Stimulated activated naive CD4-positive, alpha-beta T cell (primary cell): Measurements from ENCODE around the gene TSSK6.
A peak's percentile ranks its signal among the peaks of the same experiment; 100 is the strongest.

Experiments
- DNase-seq, 6 experiments: peaks; one replicate each; lab custom pipeline; 2025; lab: John Stamatoyannopoulos, UW

The TSSK6 gene

GRCh38 chr19:19544954-19545591 is 29.7 kb upstream of the TSSK6 start:
- DNase-seq, result no peak

DNA sequence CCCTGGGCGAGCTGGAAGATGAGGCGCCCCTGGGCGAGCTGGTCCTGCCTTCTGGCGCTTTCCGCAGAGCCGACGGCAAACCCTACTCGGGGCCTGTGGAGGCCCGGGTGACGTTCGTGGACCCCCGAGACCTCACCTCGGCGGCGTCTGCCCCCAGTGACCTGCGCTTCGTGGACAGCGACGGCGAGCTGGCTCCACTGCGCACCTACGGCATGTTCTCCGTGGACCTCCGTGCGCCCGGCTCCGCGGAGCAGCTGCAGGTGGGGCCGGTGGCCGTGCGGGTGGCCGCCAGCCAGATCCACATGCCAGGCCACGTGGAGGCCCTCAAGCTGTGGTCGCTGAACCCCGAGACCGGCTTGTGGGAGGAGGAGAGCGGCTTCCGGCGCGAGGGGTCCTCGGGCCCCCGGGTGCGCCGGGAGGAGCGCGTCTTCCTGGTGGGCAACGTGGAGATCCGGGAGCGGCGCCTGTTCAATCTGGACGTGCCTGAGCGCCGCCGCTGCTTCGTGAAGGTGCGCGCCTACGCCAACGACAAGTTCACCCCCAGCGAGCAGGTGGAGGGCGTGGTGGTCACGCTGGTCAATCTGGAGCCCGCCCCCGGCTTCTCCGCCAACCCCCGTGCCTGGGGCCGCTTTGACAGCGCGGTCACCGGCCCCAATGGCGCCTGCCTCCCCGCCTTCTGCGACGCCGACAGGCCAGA is 29.1 kb upstream of the TSSK6 start:
- DNase-seq, result no peak

DNA sequence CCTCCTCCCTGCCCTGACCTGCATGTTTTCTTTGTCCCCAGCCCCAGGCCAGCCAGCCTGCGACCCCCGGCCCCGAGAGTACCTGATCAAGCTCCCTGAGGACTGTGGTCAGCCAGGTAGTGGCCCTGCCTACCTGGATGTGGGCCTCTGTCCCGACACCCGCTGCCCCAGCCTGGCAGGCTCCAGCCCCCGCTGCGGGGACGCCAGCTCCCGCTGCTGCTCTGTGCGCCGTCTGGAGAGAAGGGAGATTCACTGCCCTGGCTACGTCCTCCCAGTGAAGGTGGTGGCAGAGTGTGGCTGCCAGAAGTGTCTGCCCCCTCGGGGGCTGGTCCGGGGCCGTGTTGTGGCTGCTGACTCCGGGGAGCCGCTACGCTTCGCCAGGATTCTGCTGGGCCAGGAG is 28.3 kb upstream of the TSSK6 start:
- DNase-seq, result no peak

- no peak for DNase-seq
These were observed 27.8 kb upstream of the TSSK6 start for GRCh38 chr19:19543101-19543500.

- no peak for DNase-seq
These were observed 27.2 kb upstream of the TSSK6 start for GRCh38 chr19:19542507-19542906.

- no peak for DNase-seq
These were observed 26.3 kb upstream of the TSSK6 start for GRCh38 chr19:19541616-19542015.

DNA sequence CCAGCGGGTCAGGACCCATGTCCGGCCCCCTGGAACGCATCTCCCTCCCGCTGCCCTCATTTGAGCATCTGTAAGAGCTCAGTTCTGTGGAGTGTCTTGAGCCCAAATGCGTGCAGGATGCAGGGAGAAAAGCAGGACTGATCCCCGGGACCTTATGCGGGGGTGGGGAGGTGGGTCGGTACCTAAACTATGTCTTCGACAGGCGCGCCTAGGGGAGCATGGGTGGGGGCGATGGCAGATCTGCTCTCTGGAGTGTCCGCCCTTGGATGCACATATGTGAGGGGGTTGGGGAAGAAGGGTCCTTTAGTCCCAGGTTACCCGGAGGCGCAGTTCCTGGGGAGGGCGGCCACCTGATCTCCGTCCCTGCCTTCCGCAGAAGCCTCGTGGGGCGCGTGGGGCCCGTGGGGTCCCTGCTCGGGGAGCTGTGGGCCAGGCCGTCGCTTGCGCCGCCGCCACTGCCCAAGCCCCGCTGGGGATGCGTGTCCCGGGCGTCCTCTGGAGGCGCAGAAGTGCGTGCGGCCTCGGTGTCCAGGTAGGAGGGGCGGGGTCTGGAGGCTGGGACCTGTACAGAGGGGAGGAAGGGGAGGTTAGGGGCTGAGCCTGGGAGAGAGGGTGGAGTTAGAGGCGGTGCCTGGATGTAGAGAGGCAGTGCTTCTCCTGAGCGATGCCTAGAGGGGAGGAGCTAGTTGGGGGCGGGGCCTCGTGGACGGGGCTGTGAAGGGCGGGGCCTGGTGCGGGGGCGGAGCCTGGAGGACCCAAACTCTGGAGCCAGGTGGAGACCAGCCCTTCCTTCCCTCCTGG is 25.6 kb upstream of the TSSK6 start:
- peak; percentile 50 to 79 (median 70) for DNase-seq

DNA sequence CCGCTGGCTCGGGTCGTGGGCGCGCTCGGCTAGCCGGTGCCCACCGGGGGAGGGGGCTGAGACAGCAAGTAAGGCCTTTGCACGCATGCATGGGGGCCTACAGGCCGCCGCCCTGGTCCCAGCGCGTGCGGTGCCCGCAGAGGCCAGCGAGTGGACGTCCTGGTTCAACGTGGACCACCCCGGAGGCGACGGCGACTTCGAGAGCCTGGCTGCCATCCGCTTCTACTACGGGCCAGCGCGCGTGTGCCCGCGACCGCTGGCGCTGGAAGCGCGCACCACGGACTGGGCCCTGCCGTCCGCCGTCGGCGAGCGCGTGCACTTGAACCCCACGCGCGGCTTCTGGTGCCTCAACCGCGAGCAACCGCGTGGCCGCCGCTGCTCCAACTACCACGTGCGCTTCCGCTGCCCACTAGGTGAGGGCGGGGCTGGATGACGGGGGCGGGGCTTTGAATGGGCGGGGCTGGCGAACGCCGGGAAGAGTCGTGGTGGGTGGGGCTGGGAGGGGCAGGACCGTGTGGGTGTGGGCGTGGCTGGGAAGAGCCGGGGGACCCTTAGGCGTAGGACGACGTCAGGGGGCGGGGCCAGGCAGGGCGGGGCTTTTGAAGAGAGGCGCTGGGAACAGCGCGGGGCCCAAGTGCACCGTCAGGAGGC is 24.8 kb upstream of the TSSK6 start:
- DNase-seq, result peak in 5 of 6 experiments; percentile 25 to 69 (median 49)

DNA sequence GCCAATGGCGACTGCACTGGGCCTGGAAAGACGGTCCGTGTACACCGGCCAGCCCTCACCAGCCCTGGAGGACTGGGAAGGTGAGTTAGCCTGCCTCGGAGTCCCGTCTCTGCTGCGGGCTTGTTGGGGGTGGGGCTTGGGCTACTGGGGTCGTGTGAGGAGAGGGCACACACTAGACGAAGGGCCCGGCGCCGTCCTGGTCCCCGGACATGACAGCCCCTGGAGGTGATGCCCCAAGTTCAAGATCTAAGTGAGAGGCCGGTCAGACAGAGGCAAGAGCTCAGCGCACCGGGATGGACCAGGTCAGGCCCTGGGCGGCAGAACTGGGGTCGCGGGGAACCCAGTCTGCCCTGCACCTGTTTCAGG is 24.3 kb upstream of the TSSK6 start:
- DNase-seq, result peak in 1 of 6 experiments; percentile 42

DNA sequence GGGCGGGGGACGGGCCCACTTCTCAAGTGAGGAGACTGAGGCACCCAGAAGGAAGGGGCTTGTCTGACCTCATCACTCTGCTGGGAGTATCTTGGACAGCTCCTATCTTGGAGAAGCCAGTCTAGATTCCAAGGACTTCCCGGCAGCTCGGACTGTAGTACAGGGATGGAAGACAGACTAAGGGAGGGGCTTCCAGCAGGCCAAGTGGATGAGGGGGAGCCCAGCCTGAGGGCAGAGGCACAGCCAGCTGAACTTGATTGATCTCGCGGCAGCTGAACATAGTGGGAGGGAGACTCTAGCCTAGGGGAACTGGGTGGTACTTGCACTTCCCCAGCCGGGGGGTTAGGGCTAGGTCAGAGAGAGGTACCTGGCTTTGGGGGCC is 23.4 kb upstream of the TSSK6 start:
- peak in 1 of 6 experiments; percentile 42 for DNase-seq

DNA sequence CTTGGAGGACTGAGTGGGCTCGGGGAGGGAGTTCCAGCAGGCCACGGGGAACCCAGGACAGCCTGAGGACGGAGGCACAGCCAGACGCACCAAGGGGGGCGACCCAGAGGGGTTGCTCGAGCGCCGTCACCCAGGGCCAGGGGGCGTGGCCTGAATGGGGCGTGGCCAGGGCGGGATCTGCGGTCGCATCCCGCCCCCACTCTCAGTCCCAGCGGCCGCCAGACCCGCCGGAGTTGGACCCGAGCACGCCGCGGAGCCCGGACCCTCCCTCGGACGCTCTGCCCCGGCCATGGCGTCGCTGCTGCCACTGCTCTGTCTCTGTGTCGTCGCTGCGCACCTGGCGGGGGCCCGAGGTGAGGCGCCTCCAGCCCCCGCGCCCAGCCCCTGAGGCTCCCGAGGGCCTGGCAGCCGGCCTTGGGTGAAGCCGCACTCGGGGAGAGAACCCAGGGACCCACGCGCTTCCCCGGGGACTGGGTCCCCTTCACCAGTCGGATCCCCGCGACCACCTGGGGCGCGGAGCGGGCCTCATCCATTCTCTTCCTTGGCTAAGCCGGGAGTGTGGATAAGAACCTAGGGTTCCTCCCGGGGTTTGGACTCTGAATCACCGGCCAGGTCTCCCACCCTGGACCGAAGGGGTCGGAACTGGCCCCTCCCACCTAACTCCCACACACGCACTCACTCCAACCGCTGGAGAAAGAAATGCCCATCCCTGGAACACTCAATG is 22.9 kb upstream of the TSSK6 start, which contains the start of gene CILP2:
CILP2 (plus strand) TSS at position 205 of the 724 bp plus-strand sequence; CDS start at position 290, 85 bp downstream.
- peak in 5 of 6 experiments; percentile 23 to 58 (median 28) for DNase-seq

- DNase-seq, result peak in 2 of 6 experiments; percentile 11 to 14
These were observed 22.0 kb upstream of the TSSK6 start for GRCh38 chr19:19537075-19538048.

DNA sequence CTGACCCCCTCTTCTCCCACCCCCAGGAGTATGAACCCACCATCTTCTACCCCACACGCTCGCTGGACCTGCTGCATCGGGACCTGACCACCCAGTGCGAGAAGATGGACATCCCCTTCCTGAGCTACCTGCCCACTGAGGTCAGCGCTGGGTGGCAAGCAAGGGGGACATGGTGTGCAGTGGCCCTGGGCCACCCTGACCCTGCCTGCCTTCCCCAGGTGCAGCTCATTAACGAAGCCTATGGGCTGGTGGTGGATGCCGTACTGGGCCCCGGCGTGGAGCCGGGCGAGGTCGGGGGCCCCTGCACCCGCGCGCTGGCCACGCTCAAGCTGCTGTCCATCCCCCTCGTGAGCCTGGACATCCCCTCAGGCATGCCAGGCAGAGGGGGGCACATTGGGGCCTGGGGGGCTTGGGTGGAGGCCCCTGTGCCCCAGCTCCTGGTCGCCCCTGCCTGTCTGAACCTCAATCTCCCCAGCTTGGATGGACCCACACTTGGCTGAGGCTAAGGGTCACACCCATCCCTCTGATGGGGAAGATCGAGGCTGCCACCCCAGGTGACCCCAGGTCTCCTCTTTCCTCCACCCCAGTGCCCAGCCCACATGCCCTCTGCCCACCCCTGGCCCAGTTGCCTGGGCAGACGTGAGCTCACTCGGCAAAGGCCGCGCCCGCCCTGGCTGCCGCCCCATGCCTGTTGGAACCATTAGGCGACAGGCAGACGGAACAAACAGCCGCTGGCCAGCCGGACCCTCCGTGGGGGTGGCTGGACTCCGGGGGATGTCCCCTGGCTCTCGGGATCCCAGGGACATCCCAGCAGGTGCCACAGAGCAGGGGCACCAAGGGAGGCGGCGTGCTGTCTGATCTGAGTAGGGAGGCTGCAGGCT is 20.2 kb upstream of the TSSK6 start:
- no peak for DNase-seq

DNA sequence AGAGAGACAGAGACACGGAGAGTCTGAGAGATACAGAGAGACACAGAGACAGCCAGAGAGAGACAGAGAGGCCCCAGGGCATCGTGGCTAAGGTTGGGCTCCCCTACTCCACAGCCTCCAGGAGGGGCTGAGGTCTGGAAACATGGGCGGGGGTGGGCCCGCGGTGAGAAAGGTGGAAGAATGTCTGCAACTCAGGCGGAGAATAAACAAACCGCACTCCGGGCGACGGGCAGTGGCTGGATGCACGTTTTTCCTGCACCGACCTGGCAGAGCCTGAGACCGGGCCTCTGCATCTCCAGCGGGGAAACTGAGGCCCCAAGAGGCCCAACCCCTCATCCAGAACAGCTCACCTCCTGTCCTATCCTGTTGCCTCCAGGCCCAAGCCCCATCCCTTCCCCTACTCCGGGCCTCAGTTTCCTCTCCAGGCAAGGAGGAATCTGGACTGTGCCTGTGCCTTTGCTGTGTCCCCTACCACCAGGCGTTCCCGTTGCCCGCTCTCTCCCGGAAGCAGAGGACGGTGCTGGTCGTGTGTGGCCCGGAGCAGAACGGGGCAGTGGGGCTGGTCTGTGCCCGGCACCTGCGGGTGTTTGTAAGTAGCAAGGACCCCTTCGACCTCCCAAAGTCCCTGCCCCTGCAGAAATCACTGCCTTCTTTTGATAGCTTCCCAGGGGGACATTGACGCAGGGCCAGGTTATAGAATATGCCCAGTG is 19.4 kb upstream of the TSSK6 start:
- no peak for DNase-seq

GRCh38 chr19:19533841-19534240 is 18.5 kb upstream of the TSSK6 start:
- no peak for DNase-seq

- DNase-seq, result no peak
These were observed 17.7 kb upstream of the TSSK6 start for GRCh38 chr19:19532806-19533701.

GRCh38 chr19:19531951-19532805 is 16.8 kb upstream of the TSSK6 start:
- DNase-seq, result peak; percentile 54 to 89 (median 78)
